COLO668 (cell line): ENCODE measurements around the gene PPP2R1A.
"Not testable (repeated sequence)": the region's sequence is repeated elsewhere in the genome, so short reads cannot be mapped to it uniquely, and the experiment has no call there.

Experiments
- DNase-seq: peaks from one replicate; lab custom pipeline; 2025; ENCODE audit not compliant: unreplicated experiment; lab: John Stamatoyannopoulos, UW

PPP2R1A gene

DNA sequence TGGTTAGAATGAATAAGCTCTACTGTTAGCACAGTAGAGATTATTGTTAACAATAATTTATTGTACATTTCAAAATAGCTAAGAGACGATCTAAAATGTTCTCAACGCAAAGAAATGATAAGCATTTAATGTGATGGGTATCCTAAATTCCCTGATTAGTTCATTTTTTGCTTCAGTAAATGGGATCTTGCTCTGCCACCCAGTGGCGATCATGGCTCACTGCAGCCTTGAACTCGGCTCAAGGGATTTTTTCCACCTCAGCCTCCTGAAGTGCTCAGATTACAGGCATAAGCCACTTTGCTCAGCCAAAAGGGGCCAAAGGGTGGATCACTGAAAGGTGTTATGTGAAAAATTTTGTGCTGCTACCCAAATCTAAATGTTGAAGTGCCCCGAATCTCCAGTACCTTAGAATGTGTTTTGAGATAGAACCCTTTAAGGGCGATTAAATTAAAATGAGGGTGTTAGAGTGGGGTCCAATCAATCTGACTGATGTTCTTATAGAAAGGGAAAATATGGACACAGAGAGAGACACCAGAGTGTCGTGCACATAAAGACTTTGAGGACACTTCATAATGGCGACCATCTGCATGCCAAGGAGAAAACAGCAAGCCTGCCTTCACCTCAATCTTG is 48.0 kb downstream of the PPP2R1A start:
- DNase-seq = peak; percentile 47

DNA sequence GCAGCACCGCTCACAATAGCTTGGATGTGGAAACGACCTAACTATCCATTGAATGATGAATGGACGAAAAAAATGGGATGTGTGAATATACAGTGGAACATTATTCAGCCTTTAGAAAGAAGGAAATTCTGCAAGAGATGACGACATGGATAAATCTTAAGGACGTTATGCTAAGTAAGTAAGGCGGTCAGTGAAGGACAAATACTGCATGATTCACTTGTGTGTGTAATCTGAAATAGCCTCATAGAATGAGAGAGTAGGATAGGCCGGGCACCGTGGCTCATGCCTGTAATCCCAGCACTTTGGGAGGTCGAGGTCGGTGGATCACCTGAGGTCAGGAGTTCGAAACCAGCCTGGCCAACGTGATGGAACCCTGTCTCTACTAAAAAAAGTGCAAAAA is 54.2 kb downstream of the PPP2R1A start:
- no peak for DNase-seq

DNA sequence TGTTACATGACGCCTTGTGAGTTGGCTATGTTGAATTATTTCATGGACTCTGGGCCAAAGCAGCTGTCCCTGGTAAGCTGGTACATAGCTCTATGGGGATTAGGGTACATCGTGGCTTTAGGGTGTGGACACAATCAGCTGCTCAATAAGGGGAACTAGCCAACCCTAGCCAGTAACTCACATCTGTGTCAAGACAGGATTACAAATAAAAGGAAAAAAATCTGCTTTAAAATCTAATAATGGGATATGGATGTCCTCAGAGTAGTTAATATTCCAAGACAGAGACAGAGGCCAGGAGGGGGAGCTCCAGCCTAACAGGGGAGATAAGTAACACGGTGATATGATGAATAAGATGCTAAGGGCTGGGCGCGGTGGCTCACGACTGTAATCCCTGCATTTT is 58.4 kb downstream of the PPP2R1A start:
- peak; percentile 49 for DNase-seq

DNA sequence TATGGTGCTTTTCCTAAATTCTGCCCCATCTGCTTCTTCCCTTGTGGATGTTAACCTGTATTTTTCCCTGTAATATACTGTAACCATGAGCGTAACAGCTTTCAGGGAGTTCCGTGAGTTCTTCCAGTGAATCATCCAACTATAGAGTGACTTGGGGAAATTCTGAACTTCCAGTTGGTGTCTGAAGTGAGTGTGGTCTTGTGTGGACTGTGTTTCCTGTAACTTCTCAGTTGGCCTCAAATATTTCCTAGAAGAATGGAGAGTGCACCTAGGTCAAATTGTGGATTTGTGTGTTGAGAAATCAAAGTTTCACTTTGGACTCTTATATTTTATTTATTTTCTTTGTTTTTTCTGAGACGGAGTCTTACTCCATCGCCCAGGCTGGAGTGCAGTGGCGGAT is 68.6 kb downstream of the PPP2R1A start:
- no peak for DNase-seq

DNA sequence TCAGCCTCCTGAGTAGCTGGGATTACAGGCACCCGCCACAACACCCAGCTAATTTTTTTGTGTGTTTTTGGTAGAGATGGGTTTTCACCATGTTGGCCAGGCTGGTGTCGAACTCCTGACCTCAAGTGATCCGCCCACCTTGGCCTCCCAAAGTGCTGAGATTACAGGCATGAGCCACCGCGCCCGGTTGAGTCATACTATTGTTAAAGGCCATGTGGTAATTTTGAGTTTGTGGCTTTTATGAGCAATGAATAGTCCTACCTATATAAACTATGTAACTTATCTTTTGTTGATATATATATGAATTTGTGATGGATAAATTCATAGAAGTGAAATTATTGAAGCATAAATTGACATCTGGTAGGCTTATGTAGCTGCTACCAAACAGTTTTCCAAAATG is 75.7 kb downstream of the PPP2R1A start:
- not testable (repeated sequence) for DNase-seq

DNA sequence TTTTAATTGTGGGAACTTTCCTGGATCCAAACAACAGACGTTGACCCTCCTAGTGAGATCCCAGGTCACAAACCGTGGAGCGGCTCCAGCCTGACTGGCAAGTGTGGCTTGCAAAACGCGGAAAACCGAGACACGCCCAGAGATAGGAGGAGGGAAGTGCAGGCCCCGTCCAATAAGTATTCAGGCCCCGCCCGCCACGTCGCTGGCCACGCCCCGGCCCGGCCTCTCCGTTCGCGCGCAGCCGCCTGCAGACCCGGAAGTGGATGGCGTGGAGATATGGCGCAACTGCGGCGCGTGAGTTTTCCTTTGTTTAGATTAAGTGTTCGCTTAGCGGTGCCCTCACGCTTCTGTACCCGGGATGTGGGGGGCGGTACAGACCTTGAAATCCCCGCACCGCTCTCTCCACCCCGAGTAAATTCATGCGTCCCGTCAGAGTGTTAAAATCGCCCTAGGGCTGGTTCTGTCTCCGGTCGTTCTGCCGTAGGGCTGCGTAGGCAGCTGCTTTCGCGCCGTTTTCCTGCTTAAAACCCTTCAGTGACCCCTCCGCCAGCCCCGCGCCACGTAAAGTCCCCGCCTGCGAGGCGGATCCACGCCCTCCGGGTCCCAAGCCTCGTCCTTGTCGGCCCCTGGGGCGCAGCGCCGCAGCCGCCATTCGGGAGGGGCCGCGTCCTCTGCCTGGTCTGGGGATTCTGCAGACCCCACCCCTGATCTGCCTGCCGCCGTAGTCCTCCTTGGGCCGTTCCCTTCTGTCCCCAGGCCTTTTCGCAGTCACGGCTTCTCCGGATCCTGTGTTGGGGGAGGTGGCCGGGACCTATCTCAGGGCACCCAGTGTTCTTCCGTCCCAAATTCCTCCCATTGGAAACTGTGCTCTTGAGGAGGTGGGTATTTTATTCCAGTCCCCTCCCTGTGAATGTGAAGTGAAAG is 79.7 kb downstream of the PPP2R1A start, which contains the start of gene ZNF766:
TSS of gene ZNF766 (plus strand) at position 250 of the 924 bp plus-strand sequence. CDS start at position 277, 27 bp downstream.
- peak; percentile 95 for DNase-seq

DNA sequence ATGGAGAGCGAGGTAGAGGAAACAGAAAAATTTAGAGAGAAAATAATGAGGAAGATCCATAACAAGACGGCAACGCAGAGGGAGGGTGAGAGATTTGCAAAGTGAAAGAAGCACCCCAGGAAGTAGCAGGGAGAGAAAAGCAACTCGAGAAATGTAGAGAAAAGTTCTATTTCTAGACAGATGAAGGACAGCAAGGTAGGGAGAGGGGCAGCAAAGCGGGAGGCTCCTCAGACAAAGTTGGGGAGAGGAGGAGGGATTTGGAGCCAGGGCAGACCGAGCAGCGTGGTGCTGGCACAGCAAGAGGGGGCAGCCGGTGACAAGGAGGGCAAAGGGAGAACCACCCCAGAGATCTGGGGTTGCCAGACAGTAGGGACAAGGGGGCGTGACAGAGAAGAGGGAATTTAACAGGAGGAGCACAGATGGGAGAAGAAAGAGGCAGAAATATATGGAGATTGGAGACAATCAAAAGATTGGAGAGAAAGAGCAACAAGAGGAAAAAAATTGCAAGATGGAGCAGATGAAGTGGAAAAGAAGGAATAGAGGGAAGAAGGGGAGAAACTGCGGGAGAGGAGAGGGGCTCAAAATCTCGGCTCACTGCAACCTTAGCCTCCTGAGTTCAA is 80.5 kb downstream of the PPP2R1A start:
- DNase-seq = peak; percentile 17

DNA sequence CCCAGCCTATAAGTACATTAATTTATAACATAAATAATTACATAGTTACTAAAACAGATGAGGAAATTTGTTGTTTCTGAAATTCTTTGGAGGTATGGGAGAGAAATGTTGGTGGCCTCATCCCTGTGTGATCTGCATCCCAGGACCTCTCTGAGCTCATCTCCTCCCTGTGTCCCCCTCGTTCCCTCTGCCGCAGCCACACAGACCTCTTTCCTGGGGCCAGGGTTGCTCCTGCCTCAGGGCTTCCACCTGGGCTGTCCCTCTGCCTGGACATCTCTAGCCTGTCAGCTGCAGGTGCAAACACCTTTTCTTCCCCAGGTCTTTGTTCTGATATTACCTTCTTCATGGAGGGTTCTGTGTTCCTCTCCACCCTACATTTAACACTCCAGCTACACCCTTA is 83.4 kb downstream of the PPP2R1A start:
- DNase-seq = no peak

DNA sequence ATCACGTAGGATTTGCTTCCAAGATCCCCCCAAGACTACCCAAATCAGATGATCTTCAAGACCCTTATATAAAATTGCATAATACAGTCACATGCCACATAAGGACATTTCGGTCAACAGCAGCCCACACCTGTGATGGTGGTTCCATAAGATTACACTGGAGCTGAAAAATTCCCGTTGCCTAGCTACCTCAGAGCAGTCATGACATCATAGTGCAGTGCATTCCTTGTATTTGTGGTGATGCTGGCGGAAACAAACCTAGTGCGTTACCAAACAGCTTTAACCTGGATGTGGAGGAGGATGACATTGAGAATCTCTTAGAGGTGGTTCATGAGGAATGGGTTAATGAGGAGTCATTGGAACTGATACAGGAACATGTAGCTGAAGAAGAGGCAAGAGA is 84.3 kb downstream of the PPP2R1A start:
- DNase-seq = no peak

DNA sequence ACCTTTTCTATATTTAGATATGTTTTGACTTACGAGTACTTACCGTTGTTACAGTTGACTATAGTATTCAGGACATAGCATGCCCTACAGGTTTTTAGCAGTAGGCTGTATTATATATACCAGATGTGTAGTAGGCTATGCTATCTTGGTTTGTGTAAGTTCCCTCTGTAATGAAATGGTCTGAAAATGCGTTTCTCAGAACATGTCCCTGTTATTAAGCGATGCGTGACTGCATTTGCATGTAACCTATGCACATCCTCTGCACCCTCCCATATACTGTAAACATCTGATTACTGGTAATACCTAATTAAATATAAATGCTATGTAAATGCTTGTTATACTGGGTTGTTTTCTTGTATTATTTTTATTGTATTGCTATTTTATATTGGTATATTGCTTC is 86.1 kb downstream of the PPP2R1A start:
- no peak for DNase-seq

DNA sequence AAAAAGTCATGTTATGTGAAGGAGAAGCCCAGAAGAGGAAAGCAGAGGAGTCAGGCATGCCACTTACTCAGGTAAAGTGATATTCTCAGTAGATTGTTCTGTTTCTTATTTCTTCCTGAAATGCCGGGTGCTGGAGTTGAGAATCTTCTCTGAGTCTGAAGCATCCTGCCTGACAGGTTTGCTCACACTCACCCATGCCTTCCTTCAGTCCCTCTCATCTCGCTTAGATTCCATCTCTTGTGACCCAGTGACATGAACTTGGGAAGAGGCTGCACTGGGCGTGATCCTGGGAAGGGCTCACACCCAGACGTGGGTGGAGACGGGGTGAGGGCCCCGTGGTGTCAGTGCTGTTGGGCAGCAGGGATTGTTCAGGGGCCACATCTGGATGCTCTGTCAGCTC is 87.6 kb downstream of the PPP2R1A start:
- DNase-seq = no peak
